Gastrocnemius medialis (tissue), 4 donors: ENCODE data around the gene RAPGEF1.

Experiments used
- CTCF ChIP-seq, 5 experiments: fragments of 450-650 bp in 3 of 5; fragments of 200-600 bp in 2 of 5; sonication (generic) in 2 of 5; IDR thresholded peaks in 4 of 5; conservative IDR thresholded peaks in 1 of 5; 1 replicate in 4 of 5; 2 replicates in 1 of 5; pipeline ENCODE4 v1.5.1; 2016 to 2019; ENCODE audit warnings: antibody characterized with exemption in 5 of 5, mild to moderate bottlenecking in 3 of 5, moderate library complexity in 3 of 5
- POLR2A ChIP-seq, 2 donors: fragments of 450-650 bp; IDR thresholded peaks; one replicate each; pipeline ENCODE4 v1.6.1; 2017; ENCODE audit warnings: antibody characterized with exemption in 2 of 2, mild to moderate bottlenecking in 2 of 2, moderate library complexity in 2 of 2

- no peak for TF ChIP-seq CTCF (IDR thresholded peaks at IDR 0.05 in 4 of 5, conservative IDR thresholded peaks at IDR 0.05 in 1 of 5)
- TF ChIP-seq POLR2A (IDR thresholded peaks at IDR 0.05) = no peak
These were observed 38.0 kb downstream of the RAPGEF1 start for GRCh38 chr9:131701789-131702337.
